ENCODE data around the gene SHBG. TPM values are rescaled to one million over a fixed set of nuclear protein-coding genes. Genes with fewer than 3 reads are reported as not detected.

Gene SHBG
- total and polyA plus RNA-seq, 11 donors: 0.28 to 1.1 (median 0.65) TPM; not detected in 4

DNA sequence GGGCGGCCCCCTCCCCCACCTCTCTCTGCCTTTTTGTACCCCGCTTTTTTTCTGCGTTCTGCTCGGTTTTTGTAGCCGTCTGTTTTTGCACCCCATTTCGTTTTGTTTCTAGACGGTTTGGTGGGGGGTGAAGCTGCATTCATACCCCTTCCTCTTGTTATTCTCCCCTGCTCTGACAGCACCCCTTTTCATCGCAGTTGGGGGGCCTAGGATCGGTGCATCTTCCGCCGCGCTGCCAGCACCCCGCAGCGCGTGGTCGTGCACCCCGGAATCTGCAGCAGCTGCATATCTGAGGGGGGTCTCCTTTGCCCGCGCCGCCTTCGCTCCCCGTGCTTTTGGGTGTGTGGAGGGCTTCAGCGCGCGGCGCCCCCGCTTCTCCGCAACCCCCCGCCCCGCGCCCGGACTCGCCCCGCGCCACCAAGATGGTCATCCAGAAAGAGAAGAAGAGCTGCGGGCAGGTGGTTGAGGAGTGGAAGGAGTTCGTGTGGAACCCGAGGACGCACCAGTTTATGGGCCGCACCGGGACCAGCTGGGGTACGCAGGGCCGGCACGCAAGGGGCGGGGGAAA lies 21.2 kb downstream of the SHBG start:
- no peaks in the 10 kb centered on the region for H3K36me3 ChIP-seq
- no peaks in the 10 kb centered on the region for H3K9me3 ChIP-seq
- peak overlapping the region; percentile 31 to 69 (median 56) for H3K4me3 ChIP-seq
- TF ChIP-seq POLR2A (IDR thresholded peaks at IDR 0.05): no peak
- TF ChIP-seq, protein P1, sequence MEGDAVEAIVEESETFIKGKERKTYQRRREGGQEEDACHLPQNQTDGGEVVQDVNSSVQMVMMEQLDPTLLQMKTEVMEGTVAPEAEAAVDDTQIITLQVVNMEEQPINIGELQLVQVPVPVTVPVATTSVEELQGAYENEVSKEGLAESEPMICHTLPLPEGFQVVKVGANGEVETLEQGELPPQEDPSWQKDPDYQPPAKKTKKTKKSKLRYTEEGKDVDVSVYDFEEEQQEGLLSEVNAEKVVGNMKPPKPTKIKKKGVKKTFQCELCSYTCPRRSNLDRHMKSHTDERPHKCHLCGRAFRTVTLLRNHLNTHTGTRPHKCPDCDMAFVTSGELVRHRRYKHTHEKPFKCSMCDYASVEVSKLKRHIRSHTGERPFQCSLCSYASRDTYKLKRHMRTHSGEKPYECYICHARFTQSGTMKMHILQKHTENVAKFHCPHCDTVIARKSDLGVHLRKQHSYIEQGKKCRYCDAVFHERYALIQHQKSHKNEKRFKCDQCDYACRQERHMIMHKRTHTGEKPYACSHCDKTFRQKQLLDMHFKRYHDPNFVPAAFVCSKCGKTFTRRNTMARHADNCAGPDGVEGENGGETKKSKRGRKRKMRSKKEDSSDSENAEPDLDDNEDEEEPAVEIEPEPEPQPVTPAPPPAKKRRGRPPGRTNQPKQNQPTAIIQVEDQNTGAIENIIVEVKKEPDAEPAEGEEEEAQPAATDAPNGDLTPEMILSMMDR (IDR thresholded peaks at IDR 0.05): no peak
- intact Hi-C loops (cut with DNase I): loop anchor here in 1 of 10 donors (5.0 kb wide), 1 partner anchor 36 kb away; the partner anchor contains the start of genes TP53 and WRAP53
- ATAC-seq (no peak), DNase-seq (no peak)
- peaks cover 0 to 20% (median 15%) of the 10 kb centered on the region in 12 donors for H3K4me1 ChIP-seq
- H3K27ac ChIP-seq: peak overlapping the region in 10 of 12 donors; percentile 51 to 81 (median 62)
- 0 to 1% (median 1%) methylated on average over 24 to 45 of the region's 45 CpGs for WGBS, 4 donors
- peaks cover 0 to 38% (median 14%) of the 10 kb centered on the region in 9 donors for H3K27me3 ChIP-seq

DNA sequence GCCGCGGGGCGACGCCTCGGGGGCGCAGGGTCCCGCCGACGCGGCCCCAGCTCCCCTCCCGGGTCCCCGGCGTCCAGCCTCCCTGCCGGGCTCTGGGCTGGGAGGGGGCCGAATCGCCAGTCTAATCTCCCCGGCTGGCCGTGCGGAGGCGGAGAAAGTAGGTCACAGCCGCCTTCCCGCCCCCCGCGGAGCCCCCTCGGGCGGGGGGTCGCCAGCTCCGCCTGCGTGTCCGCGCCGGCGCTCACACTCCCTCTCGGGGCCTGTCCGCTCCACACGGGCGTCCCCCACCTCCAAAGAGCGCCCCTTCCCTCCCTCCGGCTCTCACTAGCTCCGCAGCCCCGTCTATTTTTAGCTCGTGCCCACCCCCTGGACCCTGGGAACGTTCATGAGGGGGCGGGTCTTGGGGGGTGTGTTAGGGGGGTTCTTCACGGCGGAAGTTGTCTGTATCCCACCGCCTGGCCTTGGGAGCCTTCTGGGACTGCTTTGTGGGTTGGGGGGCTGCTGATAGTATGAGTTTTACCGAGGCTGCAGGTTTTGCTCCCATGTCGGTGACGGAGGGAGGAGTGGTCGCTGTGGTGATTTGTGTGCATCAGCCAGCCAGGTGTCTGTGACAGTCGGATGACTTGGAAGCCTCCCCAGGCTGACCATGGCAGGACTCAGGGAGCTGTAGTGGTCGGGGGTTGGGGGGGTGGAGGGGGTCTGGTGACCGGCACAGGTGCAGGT lies 21.9 kb downstream of the SHBG start:
- 4 to 18% (median 8%) methylated on average over 17 to 54 of the region's 54 CpGs for WGBS, 4 donors

DNA sequence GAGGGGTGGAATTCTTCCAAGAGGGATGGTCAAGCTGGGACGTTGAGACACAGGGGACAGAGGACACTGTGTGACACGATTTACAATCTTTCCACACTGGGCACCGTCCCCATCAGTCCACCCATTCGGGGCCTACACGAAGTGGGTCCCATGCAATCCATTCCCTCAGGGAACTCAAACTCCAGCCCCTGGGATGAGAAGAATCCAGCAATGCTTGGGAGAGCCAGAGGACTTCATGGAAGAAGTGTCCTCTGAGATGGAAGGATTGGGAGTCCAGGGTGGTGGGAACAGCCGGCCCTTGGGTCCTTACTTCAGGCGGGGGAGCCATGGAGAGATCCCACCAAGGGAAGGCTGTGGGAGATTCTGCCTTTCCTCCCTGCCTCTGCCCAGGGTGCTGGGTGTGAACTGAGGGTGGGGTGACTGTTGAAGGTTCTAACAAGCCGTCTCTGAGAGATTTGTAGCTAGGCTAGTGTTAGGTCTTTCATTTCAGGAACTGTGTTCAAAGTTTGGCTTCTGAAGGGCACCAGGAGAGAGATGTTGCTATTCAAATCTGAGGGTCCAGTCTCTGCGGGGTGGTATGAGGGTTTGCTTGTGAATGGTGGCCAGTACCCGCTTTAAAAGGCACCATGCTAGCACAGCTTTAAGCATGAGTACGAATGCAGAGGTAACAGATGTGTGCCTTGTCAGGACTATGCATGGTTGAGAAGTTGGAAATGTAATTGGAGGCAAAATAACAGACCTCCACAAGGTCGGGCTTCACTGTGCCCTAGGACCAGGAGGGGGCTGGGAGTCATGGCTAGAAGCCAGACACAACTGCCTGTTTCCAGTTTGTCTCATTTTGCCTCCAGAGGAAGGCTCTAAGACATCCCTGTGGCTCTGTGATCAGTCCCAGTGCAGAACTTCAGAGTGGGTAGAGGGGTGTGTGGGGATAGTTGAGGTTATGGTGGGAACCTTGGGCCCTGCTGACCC lies 22.7 kb downstream of the SHBG start:
- no peak for ATAC-seq
- Histone ChIP-seq H3K9me3 (no peaks in the 10 kb centered on the region), H3K4me1 (peaks cover 0 to 35% (median 18%) of the 10 kb centered on the region in 12 donors), H3K27me3 (peaks cover 0 to 38% (median 14%) of the 10 kb centered on the region in 9 donors), H3K27ac (peak overlapping the region in 6 of 12 donors; percentile 11 to 81 (median 54)), H3K4me3 (peak overlapping the region in 5 of 12 donors; percentile 52 to 69 (median 61)), H3K36me3 (no peaks in the 10 kb centered on the region)
- no peak for TF ChIP-seq POLR2A (IDR thresholded peaks at IDR 0.05)
- TF ChIP-seq, protein P1 (IDR thresholded peaks at IDR 0.05): no peak
- intact Hi-C loops (cut with DNase I): loop anchor here in 1 of 10 donors (5.0 kb wide), 1 partner anchor 35 kb away; the partner anchor contains the start of genes TP53 and WRAP53
- DNase-seq: no peak
- 58 to 61% (median 60%) methylated on average over 11 to 12 of the region's 12 CpGs for WGBS, 4 donors

More for the DNA sequence above, 21.9 kb downstream of the SHBG start:
- TF ChIP-seq, protein P1 (IDR thresholded peaks at IDR 0.05): no peak
- TF ChIP-seq POLR2A (IDR thresholded peaks at IDR 0.05): no peak
- ATAC-seq (peak in 1 of 4 donors; percentile 61), DNase-seq (peak in 4 of 5 donors; percentile 33 to 67 (median 47))
- no peaks in the 10 kb centered on the region for H3K9me3 ChIP-seq
- no peaks in the 10 kb centered on the region for H3K36me3 ChIP-seq
- H3K27ac ChIP-seq: peak overlapping the region in 10 of 12 donors; percentile 51 to 81 (median 62)
- peak overlapping the region; percentile 31 to 69 (median 56) for H3K4me3 ChIP-seq
- peaks cover 0 to 27% (median 18%) of the 10 kb centered on the region in 12 donors for H3K4me1 ChIP-seq
- intact Hi-C loops (cut with DNase I): loop anchor here in 1 of 10 donors (5.0 kb wide), 1 partner anchor 35 kb away; the partner anchor contains the start of genes TP53 and WRAP53
- peaks cover 0 to 38% (median 14%) of the 10 kb centered on the region in 9 donors for H3K27me3 ChIP-seq
